Measurements from ENCODE around the gene VKORC1L1. TPM values are rescaled to one million over a fixed set of nuclear protein-coding genes. Genes with fewer than 3 reads are reported as not detected.
"Not testable (repeated sequence)": the region's sequence is repeated elsewhere in the genome, so short reads cannot be mapped to it uniquely, and the experiment has no call there.

Gene VKORC1L1
- total RNA-seq, result 15.2 TPM

DNA sequence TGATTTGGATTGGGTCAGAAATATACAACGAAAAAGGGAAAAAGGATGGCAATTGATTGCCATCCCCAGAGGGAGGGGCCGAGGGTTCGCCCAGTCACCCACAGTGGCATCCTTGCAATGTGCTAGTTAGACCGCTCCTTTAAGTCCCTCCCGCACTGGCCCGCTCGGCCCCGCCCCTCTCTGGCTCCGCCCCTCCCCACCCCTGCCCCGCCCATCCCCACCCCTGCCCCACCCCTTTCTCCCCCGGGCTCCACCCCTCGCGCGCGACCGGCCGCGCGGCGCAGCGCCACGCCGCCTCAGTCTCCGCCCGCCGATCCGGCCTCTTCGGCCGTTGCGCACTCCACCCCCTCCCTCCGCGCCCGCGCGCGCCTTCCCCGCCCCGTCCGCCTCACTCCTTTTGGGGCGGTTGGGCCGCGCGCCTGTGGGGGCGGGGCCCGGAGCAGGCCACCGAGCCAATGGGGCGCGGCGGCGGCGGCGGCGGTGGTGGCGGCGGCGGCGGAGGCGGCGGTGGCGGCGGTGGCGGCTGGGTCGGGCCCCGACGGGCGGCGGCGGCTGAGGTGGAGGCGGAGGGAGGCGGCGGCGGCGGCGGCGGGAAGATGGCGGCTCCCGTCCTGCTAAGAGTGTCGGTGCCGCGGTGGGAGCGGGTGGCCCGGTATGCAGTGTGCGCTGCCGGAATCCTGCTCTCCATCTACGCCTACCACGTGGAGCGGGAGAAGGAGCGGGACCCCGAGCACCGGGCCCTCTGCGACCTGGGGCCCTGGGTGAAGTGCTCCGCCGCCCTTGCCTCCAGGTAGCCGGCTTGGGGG is at the start of gene VKORC1L1:
Gene VKORC1L1, plus strand, starts transcription at position 299 of the 806 bp plus-strand sequence. Its CDS starts 298 bp downstream, at position 597.
- intact Hi-C loops (cut with DNase I), result no loop called here
- Histone ChIP-seq H3K27me3 (no peaks in the 10 kb centered on the region), H3K9me3 (no peaks in the 10 kb centered on the region), H3K4me1 (peaks cover 9% of the 10 kb centered on the region), H3K27ac (peak within 1 kb of the TSS; percentile 61), H3K36me3 (no peaks in the 10 kb centered on the region), H3K4me3 (peak within 1 kb of the TSS; percentile 91 to 99)
- peak in 1 of 2 donors; percentile 26 for TF ChIP-seq POLR2A (IDR thresholded peaks at IDR 0.05)
- TF ChIP-seq POLR2AphosphoS5 (IDR thresholded peaks at IDR 0.05; ENCODE audit: insufficient read depth in 1 of 2, low read depth in 1 of 2), result peak in 1 of 2 donors; percentile 10
- TF ChIP-seq, protein P1, sequence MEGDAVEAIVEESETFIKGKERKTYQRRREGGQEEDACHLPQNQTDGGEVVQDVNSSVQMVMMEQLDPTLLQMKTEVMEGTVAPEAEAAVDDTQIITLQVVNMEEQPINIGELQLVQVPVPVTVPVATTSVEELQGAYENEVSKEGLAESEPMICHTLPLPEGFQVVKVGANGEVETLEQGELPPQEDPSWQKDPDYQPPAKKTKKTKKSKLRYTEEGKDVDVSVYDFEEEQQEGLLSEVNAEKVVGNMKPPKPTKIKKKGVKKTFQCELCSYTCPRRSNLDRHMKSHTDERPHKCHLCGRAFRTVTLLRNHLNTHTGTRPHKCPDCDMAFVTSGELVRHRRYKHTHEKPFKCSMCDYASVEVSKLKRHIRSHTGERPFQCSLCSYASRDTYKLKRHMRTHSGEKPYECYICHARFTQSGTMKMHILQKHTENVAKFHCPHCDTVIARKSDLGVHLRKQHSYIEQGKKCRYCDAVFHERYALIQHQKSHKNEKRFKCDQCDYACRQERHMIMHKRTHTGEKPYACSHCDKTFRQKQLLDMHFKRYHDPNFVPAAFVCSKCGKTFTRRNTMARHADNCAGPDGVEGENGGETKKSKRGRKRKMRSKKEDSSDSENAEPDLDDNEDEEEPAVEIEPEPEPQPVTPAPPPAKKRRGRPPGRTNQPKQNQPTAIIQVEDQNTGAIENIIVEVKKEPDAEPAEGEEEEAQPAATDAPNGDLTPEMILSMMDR (IDR thresholded peaks at IDR 0.05), result no peak
- peak in 1 of 2 donors; percentile 93 for DNase-seq (ENCODE audit: extremely low spot score in 2 of 2)

DNA sequence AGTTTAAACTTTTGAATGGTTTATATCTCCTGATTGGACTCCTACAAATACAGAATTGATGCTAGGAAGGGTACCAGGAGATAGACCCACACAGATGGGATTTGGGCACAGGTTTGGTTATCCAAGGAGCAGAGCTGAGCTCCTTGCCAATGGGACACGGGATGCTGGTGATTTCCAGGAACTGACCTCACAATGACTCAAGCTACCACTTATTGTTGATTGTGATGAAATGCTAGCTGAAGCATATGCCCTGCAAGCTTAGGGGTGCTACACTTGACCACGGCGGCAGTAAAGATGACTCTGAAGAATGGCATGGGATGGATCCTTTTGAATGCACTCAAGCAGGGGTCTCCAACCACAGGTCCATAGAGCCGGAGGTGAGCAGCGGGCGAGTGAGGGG is 45.5 kb upstream of the VKORC1L1 start:
- intact Hi-C loops (cut with DNase I), result no loop called here
- H3K4me1 ChIP-seq, result no peaks in the 10 kb centered on the region
- DNase-seq (ENCODE audit: extremely low spot score in 2 of 2), result no peak
- no peaks in the 10 kb centered on the region for H3K36me3 ChIP-seq
- H3K4me3 ChIP-seq, result no peak overlapping the region
- no peak for TF ChIP-seq POLR2A (IDR thresholded peaks at IDR 0.05)
- no peaks in the 10 kb centered on the region for H3K27me3 ChIP-seq
- H3K9me3 ChIP-seq, result no peaks in the 10 kb centered on the region
- H3K27ac ChIP-seq, result no peak overlapping the region

DNA sequence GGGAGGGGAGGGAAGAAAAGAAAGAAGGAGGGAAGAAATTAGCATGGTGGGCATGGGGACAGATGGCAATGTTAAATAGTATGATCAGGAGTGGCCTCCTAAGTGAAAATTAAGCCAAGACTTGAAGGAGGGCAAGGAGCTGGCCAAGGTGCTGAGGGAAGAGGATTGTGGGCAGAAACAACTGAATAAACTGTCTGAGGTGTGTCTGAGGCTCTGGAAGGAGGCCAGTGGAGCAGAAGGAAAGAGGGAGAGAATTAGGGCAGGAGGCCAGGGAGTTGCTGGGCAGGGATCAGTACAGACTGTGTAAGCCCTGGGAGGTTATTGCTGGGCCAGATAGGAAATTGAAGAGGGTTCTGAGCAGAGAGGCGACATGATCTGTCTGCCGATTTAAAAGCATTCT is 40.6 kb upstream of the VKORC1L1 start:
- DNase-seq (ENCODE audit: extremely low spot score in 2 of 2), result no peak
- H3K4me1 ChIP-seq, result no peaks in the 10 kb centered on the region
- H3K27me3 ChIP-seq, result no peaks in the 10 kb centered on the region
- H3K9me3 ChIP-seq, result no peaks in the 10 kb centered on the region
- no peak overlapping the region for H3K4me3 ChIP-seq
- intact Hi-C loops (cut with DNase I), result no loop called here
- TF ChIP-seq POLR2AphosphoS5 (IDR thresholded peaks at IDR 0.05; ENCODE audit: insufficient read depth in 1 of 2, low read depth in 1 of 2) (no peak), POLR2A (IDR thresholded peaks at IDR 0.05) (no peak)
- TF ChIP-seq, protein P1 (IDR thresholded peaks at IDR 0.05), result no peak
- H3K36me3 ChIP-seq, result no peaks in the 10 kb centered on the region
- H3K27ac ChIP-seq, result no peak overlapping the region

DNA sequence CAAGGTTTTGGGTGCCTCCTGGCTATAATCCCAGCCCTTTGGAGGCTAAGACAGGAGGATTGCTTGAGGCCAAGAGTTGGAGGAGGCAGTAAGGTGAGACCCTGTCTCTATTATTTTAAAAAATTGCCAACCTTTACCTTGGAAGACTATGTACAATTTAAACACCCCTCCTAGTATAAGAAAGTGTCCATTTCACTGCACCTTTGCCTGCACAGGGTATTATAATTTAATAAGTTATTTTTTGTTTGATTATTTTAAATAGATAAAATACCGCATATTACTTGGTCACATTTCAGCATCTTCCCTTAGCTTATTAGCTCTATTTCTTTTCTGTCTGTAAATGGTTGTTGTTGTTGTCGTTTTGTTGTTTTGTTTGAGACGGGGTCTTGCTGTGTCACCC is 36.2 kb upstream of the VKORC1L1 start:
- DNase-seq (ENCODE audit: extremely low spot score in 2 of 2); H3K9me3 ChIP-seq; H3K4me3 ChIP-seq; H3K27ac ChIP-seq; intact Hi-C loops (cut with DNase I); H3K27me3 ChIP-seq; H3K36me3 ChIP-seq; H3K4me1 ChIP-seq: not testable (repeated sequence)

DNA sequence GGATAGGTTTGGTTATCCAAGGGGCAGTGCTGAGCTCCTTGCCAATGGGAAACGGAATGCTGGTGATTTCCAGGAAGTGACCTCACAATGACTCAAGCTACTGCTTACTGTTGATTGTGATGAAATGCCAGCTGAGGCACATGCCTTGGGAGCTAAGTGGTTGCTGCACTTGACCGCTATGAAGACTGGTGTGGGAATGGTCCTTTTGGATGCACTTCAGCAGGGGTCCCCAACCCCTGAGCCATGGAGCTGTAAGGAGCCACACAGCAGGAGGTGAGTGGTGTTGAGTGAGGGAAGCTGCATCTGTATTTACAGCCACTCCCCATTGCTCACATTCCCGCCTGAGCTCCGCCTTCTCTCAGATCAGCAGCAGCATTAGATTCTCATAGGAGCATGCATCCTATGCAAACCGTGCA is 35.3 kb upstream of the VKORC1L1 start:
- H3K36me3 ChIP-seq; H3K4me1 ChIP-seq; H3K4me3 ChIP-seq; H3K27ac ChIP-seq; H3K27me3 ChIP-seq; DNase-seq (ENCODE audit: extremely low spot score in 2 of 2); intact Hi-C loops (cut with DNase I); H3K9me3 ChIP-seq: not testable (repeated sequence)

DNA sequence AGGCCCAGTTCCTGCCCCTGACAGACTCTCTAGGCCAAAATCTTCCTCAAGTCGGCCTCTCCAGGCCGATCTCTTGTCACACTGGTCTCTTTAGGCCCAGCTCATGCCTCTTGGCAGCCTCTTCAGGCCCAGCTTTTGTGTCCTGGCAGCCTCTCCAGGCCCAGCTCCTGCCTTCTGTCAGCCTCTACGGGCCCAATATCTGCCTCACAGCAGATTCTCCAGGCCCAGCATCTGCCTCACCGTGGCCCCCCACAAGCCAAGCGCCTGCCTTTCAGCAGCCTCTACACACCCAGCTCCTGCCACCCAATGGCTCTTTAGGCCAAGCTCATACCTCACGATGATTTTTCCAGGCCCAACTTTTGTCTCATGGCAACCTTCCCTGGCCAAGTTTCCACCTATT is 33.0 kb upstream of the VKORC1L1 start:
- intact Hi-C loops (cut with DNase I), result no loop called here
- TF ChIP-seq POLR2AphosphoS5 (IDR thresholded peaks at IDR 0.05; ENCODE audit: insufficient read depth in 1 of 2, low read depth in 1 of 2) (no peak), POLR2A (IDR thresholded peaks at IDR 0.05) (no peak)
- TF ChIP-seq, protein P1 (IDR thresholded peaks at IDR 0.05), result no peak
- H3K27ac ChIP-seq, result no peak overlapping the region
- no peaks in the 10 kb centered on the region for H3K36me3 ChIP-seq
- no peaks in the 10 kb centered on the region for H3K9me3 ChIP-seq
- H3K4me3 ChIP-seq, result no peak overlapping the region
- DNase-seq (ENCODE audit: extremely low spot score in 2 of 2), result no peak
- H3K4me1 ChIP-seq, result no peaks in the 10 kb centered on the region
- H3K27me3 ChIP-seq, result no peaks in the 10 kb centered on the region

Measured in vagina (tissue), 2 donors.